HG03135 (cell line): ENCODE data around the gene SH3RF2.
"Not testable (repeated sequence)": the region's sequence is repeated elsewhere in the genome, so short reads cannot be mapped to it uniquely, and the experiment has no call there.

Experiments
- ATAC-seq: cut with Tn5 transposase; IDR thresholded peaks from one replicate; pipeline ENCODE4 v1.9.1; 2021; ENCODE audit warnings: mild to moderate bottlenecking, moderate library complexity; ENCODE audit not compliant: unreplicated experiment

The SH3RF2 gene

DNA sequence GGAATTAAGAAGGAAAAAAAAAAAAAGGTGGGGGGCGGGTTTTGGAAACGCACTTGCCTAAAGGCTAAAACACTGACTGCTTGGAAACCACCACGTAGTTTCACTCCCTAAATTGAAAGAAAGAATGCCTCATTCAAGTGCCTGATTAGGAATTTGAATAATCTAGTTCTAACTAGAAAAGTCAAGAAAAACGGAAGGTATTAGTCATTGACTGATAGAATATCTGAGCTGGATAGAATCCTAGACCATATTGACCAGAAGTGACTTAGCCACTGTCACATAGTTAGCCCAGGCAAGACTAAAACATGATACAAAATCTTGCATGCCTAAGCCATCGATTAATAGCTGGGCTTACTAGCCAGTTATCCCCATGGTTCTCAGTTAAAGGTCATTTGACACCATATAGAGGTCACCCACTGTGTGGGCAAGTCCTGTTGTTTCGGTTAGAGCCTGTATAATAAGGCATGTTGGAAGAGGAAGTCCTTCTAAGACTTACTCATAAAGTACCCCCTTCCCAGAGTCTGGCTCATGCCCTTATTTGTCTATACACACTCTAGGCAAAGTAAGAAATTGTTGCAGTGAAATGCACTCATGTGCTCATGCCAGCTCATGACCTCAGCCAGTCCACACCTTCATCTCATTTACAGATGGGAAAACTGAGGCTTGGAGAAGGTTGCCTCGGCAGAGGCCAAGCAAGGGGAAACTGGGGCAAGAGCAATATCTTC is 40.2 kb downstream of the SH3RF2 start:
- peak; percentile 81 for ATAC-seq

- no peak for ATAC-seq
These were observed 41.8 kb downstream of the SH3RF2 start for GRCh38 chr5:145978171-145978570.

DNA sequence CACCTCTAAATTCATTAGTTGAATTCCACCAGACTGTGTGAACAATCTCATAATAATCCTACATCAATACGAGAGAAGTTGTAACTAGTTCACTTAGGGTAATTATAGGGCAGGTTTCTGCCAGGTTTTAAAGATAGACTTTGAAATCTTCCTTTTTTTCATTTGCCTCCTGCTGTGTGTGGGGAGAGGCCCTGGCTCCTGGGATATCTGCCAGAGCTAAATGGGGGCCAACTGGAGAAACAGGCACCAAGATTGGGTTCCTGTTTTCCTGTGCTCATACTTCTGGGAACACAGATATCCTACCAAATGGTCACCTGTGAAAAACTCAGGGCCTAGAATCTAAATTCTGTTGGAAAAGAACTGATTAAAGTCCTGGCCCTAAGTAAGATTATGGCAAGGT is 42.3 kb downstream of the SH3RF2 start:
- no peak for ATAC-seq

- no peak for ATAC-seq
These were observed 43.2 kb downstream of the SH3RF2 start for GRCh38 chr5:145979270-145980223.

GRCh38 chr5:145980259-145980658 is 43.9 kb downstream of the SH3RF2 start:
- ATAC-seq, result no peak

DNA sequence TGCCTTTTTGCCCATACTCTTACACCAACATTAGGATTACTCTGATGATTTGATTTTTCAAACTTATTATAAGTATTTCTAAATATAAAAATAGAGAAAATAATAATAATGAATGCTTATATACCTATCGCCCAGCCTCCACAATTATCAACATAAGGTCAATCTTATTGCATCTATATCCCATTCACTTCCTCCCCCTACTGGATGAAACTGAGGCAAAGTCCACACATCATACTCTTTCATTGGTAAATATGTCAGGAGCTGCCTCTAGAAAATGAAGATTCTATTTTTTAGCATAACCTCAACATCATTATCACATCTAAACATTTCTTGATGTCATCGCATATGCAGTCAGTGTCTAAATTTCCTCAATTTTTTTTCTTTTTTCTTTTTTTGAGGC is 44.3 kb downstream of the SH3RF2 start:
- no peak for ATAC-seq

- no peak for ATAC-seq
These were observed 45.5 kb downstream of the SH3RF2 start for GRCh38 chr5:145981589-145982571.

DNA sequence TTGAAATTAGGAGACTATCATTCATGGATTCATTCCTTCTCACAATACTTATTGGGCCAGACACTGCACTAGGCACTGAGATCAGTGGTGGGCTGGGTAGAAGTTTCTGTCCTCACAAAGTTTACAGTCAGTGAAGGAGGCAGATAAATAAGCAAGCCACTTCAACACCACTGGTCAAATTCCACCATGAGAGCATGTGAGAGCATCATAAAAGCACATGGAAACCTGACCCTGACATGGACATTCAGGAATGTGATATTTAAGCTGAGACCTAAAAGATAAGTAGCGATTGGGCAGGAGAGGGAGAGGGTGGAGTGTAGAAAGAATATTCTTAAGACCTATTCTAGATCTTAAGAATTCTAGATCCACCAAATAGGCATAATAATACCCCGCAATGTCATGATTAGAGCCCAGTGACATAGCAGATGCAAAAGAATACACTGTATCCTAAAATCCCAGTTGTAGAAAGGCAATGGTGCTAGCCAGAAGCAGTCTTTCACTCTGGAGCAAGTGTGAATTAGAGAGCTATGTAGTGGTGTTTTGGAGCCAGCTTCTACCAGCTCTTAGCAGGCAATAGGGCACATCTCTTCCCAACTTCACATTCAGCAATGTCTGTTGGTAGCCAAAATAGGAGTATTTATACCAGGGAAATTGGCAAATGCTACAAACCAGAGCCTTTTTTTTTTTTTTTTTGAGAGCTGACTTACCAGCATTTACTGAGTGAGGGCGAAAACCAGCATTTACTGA is 46.4 kb downstream of the SH3RF2 start:
- no peak for ATAC-seq

DNA sequence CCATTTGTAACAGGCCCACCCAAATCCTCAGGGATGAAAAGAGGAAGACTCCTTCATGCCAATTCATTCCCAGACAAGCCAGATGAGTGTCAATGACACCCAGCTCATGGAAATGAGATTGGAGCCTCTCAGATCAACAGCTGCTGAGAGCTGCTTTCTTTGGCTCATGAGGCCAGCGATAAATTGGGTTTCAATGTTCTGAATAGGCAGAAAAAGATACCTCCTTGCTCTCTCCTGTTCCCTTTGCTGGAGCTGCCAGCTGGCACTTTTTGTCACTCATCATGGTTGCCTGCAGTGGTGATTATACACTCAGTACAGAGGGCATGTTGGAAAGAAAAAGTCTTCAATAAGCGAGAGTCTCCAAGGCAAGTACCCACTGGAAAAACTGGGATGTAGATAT is 47.1 kb downstream of the SH3RF2 start:
- ATAC-seq, result no peak

DNA sequence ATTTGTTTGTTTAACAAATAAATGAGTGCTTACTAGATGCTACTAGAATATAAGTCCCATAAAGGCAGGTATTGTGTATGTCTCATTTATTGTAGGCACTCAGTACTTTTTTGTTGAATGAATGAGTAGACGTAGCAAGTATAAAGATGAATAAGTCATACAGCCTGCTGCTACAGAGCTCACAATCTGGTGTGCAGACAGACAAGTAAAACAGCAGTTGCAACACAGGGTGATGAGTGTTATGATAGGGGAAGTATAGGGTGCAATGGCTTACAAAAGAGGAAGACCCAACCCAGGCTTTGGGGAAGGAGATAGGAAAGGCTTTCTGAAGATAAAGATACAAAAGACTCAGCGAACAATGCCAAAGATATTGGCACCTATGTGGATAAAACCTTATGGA is 47.7 kb downstream of the SH3RF2 start:
- no peak for ATAC-seq

DNA sequence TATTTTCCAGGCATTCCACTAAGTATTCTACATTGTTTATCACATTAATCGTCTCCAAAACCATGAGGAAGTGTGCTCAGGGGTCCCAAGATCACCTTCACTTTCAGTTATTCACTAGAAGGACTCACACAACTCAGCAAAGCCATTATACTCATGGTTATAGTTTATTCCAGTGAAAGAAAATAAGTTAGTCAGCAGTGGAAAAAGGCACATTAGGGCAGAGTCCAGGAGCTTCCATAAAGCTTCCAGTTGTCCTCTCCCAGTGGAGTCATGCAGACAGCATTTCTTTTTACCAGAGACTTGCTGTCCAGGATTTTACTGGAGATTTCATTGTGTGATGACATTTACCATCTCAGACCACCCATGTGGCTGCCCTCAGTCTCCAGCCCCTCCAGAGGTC is 51.5 kb downstream of the SH3RF2 start:
- ATAC-seq, result no peak

- no peak for ATAC-seq
These were observed 52.6 kb downstream of the SH3RF2 start for GRCh38 chr5:145988993-145989392.

- no peak for ATAC-seq
These were observed 53.0 kb downstream of the SH3RF2 start for GRCh38 chr5:145989428-145989827.

- ATAC-seq, result no peak
These were observed 53.8 kb downstream of the SH3RF2 start for GRCh38 chr5:145990170-145990569.

- ATAC-seq, result no peak
These were observed 54.7 kb downstream of the SH3RF2 start for GRCh38 chr5:145991044-145991575.

DNA sequence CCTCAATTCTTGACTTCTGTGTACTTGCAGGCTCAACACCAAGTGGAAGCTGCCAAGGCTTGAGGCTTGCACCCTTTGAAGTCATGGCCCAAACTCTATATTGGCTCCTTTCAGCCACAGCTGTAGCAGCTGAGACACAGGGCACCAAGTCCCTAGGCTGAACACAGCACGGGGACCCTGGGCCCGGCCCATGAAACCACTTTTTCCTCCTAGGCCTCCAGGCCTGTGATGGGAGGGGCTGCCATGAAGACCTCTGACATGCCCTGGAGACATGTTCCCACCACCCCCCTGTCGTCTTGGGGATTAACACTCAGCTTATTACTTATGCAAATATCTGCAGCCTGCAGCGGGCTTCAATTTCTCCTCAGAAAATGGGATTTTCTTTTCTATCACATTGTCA is 57.2 kb downstream of the SH3RF2 start:
- ATAC-seq, result not testable (repeated sequence)

DNA sequence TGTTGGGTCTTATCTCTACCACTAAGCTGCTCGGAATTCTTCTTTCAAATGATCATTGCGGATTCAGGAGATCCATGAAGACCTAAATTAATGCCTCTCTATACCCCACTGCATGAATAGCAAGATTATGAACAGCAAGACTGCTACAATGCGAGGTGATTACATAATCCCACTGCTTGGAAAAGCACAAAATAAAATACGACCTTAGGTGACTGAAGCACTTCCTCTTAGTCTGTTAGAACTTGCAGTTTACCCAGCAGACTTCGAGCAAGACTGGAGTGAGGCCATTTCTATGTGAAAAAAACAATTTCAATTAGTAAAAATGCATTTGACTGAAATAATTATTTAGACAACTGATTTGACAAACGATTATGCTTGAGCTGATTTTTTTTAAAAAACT is 59.8 kb downstream of the SH3RF2 start:
- no peak for ATAC-seq

- ATAC-seq, result no peak
These were observed 62.8 kb downstream of the SH3RF2 start for GRCh38 chr5:145999208-145999607.

GRCh38 chr5:146000072-146000471 is 63.7 kb downstream of the SH3RF2 start:
- ATAC-seq, result no peak
